HEK293 (cell line): ENCODE measurements around the gene ADIPOR1.

Experiments used
- GLIS1 ChIP-seq: fragments of 450-650 bp; formaldehyde crosslinking; IDR thresholded peaks from 2 replicates; pipeline ENCODE4 v1.5.1; 2016; ENCODE audit warnings: missing biosample characterization, missing genetic modification characterization
- HIC1 ChIP-seq: fragments of 450-650 bp; formaldehyde crosslinking; IDR thresholded peaks from 2 replicates; pipeline ENCODE4 v1.5.1; 2016; ENCODE audit warnings: missing biosample characterization, missing genetic modification characterization
- PBX3 ChIP-seq: sonication (generic); formaldehyde crosslinking; IDR thresholded peaks from 2 replicates; pipeline ENCODE4 v1.8.1; 2022; ENCODE audit warnings: mild to moderate bottlenecking, moderate library complexity, missing genetic modification reagents
- PRDM1 ChIP-seq: fragments of 450-650 bp; formaldehyde crosslinking; IDR thresholded peaks from 2 replicates; pipeline ENCODE4; 2016; ENCODE audit warnings: missing biosample characterization, missing genetic modification characterization
- ZBTB10 ChIP-seq: fragments of 450-650 bp; formaldehyde crosslinking; IDR thresholded peaks from 2 replicates; pipeline ENCODE4 v1.5.1; 2016; ENCODE audit warnings: missing biosample characterization, missing genetic modification characterization
- ZBTB11 ChIP-seq: fragments of 450-650 bp; formaldehyde crosslinking; conservative IDR thresholded peaks from 2 replicates; pipeline ENCODE4 v1.5.1; 2016; ENCODE audit warnings: low read depth, missing biosample characterization, missing genetic modification characterization
- ZBTB17 ChIP-seq: fragments of 450-650 bp; formaldehyde crosslinking; IDR thresholded peaks from 2 replicates; pipeline ENCODE4 v1.5.1; 2016; ENCODE audit warnings: missing biosample characterization, missing genetic modification characterization
- ZFHX2 ChIP-seq: fragments of 450-650 bp; formaldehyde crosslinking; conservative IDR thresholded peaks from 2 replicates; pipeline ENCODE4 v1.5.1; 2016; ENCODE audit warnings: missing biosample characterization, missing genetic modification characterization
- ZFP69B ChIP-seq: fragments of 450-650 bp; formaldehyde crosslinking; IDR thresholded peaks from 2 replicates; pipeline ENCODE4 v1.5.1; 2016; ENCODE audit warnings: missing biosample characterization, missing genetic modification characterization
- ZNF10 ChIP-seq: fragments of 450-650 bp; formaldehyde crosslinking; IDR thresholded peaks from 2 replicates; pipeline ENCODE4 v1.5.1; 2017; ENCODE audit warnings: missing biosample characterization, missing genetic modification characterization
- ZNF157 ChIP-seq: fragments of 450-650 bp; formaldehyde crosslinking; IDR thresholded peaks from 2 replicates; pipeline ENCODE4 v1.5.1; 2016; ENCODE audit warnings: missing biosample characterization, missing genetic modification characterization
- ZNF214 ChIP-seq: fragments of 450-650 bp; formaldehyde crosslinking; IDR thresholded peaks from 2 replicates; pipeline ENCODE4 v1.5.1; 2017; ENCODE audit warnings: missing biosample characterization, mild to moderate bottlenecking, missing genetic modification characterization, borderline replicate concordance
- ZNF391 ChIP-seq: fragments of 450-650 bp; formaldehyde crosslinking; IDR thresholded peaks from 2 replicates; pipeline ENCODE4 v1.5.1; 2016; ENCODE audit warnings: low read depth, missing biosample characterization, missing genetic modification characterization, borderline replicate concordance
- ZNF398 ChIP-seq: fragments of 450-650 bp; formaldehyde crosslinking; IDR thresholded peaks from 2 replicates; pipeline ENCODE4 v1.5.1; 2017; ENCODE audit warnings: missing biosample characterization, missing genetic modification characterization
- ZNF488 ChIP-seq: fragments of 450-650 bp; formaldehyde crosslinking; IDR thresholded peaks from 2 replicates; pipeline ENCODE4 v1.5.1; 2016; ENCODE audit warnings: missing biosample characterization, missing genetic modification characterization
- ZNF544 ChIP-seq: fragments of 450-650 bp; formaldehyde crosslinking; IDR thresholded peaks from 2 replicates; pipeline ENCODE4 v1.5.0; 2017; ENCODE audit warnings: missing biosample characterization, missing genetic modification characterization
- ZNF626 ChIP-seq: fragments of 450-650 bp; sonication (Bioruptor Pico); formaldehyde crosslinking; IDR thresholded peaks from 2 replicates; pipeline ENCODE4 v1.5.1; 2018; ENCODE audit warnings: missing biosample characterization, missing genetic modification characterization, inconsistent platforms
- ZNF629 ChIP-seq: fragments of 450-650 bp; formaldehyde crosslinking; IDR thresholded peaks from 2 replicates; pipeline ENCODE4 v1.5.1; 2017; ENCODE audit warnings: missing biosample characterization, missing genetic modification characterization
- ZNF660 ChIP-seq: fragments of 450-650 bp; IDR thresholded peaks from 2 replicates; pipeline ENCODE4 v1.5.1; 2018; ENCODE audit warnings: missing biosample characterization, mild to moderate bottlenecking, missing genetic modification characterization
- ZNF704 ChIP-seq: fragments of 450-650 bp; formaldehyde crosslinking; IDR thresholded peaks from 2 replicates; pipeline ENCODE4 v1.5.1; 2016; ENCODE audit warnings: missing biosample characterization, missing genetic modification characterization
- ZSCAN16 ChIP-seq: fragments of 450-650 bp; formaldehyde crosslinking; IDR thresholded peaks from 2 replicates; pipeline ENCODE4 v1.5.1; 2016; ENCODE audit warnings: missing biosample characterization, missing genetic modification characterization

Gene ADIPOR1

GRCh38 chr1:203006948-203007871, 49.1 kb upstream of the ADIPOR1 start, which contains the start of gene TMEM183A (continued):
- no peak for TF ChIP-seq ZNF488 (tag by site-specific recombination)
- 0 out of 2 replicates have a peak, but pooled peaks have one; percentile 13 for TF ChIP-seq ZNF704 (tag by site-specific recombination)
- 0 out of 2 replicates have a peak, but pooled peaks have one; percentile 59 for TF ChIP-seq PBX3
- TF ChIP-seq ZSCAN16 (tag by site-specific recombination) = no peak
- TF ChIP-seq ZNF626 (tag by site-specific recombination) = no peak
- TF ChIP-seq GLIS1 (tag by site-specific recombination) = peak; percentile 60
- TF ChIP-seq ZNF391 (tag by site-specific recombination) = no peak
- TF ChIP-seq ZBTB10 (tag by site-specific recombination) = peak; percentile 77
- TF ChIP-seq ZNF157 (tag by site-specific recombination) = no peak
- no peak for TF ChIP-seq PRDM1
- peak; percentile 4; the same call in 1 of the 2 replicates for TF ChIP-seq ZBTB17
- TF ChIP-seq ZNF10 (tag by site-specific recombination) = no peak
- peak; percentile 28; the same call in 1 of the 2 replicates for TF ChIP-seq ZBTB11 (tag by site-specific recombination)
- peak; percentile 59 for TF ChIP-seq HIC1 (tag by site-specific recombination)
- no peak for TF ChIP-seq ZNF214 (tag by site-specific recombination)
- TF ChIP-seq ZNF544 (tag by site-specific recombination) = no peak
- peak; percentile 53 for TF ChIP-seq ZNF398 (tag by site-specific recombination)
- peak; percentile 94 for TF ChIP-seq ZNF629
- TF ChIP-seq ZFP69B (tag by site-specific recombination) = 0 out of 2 replicates have a peak, but pooled peaks have one; percentile 29
- peak; percentile 59 for TF ChIP-seq ZNF660 (tag by site-specific recombination)
- TF ChIP-seq ZFHX2 = peak; percentile 87
